GM12872 (cell line): Measurements from ENCODE around the gene TAF15.

Experiments
- CTCF ChIP-seq: IDR thresholded peaks from 3 replicates; pipeline ENCODE4 v1.5.1; 2011; ENCODE audit warnings: low read depth, mild to moderate bottlenecking, low read length, moderate library complexity; ENCODE audit not compliant: insufficient read depth

The TAF15 gene

GRCh38 chr17:35866341-35866950 lies 57.2 kb downstream of the TAF15 start:
- TF ChIP-seq CTCF = no peak

- no peak for TF ChIP-seq CTCF
Observed at GRCh38 chr17:35867574-35867973, 58.3 kb downstream of the TAF15 start.

- TF ChIP-seq CTCF = no peak
Observed at GRCh38 chr17:35868737-35869136, 59.5 kb downstream of the TAF15 start, which contains the start of gene HEATR9. HEATR9 (minus strand) TSS chr17:35868891; CDS start chr17:35868742, 149 bp downstream.

DNA sequence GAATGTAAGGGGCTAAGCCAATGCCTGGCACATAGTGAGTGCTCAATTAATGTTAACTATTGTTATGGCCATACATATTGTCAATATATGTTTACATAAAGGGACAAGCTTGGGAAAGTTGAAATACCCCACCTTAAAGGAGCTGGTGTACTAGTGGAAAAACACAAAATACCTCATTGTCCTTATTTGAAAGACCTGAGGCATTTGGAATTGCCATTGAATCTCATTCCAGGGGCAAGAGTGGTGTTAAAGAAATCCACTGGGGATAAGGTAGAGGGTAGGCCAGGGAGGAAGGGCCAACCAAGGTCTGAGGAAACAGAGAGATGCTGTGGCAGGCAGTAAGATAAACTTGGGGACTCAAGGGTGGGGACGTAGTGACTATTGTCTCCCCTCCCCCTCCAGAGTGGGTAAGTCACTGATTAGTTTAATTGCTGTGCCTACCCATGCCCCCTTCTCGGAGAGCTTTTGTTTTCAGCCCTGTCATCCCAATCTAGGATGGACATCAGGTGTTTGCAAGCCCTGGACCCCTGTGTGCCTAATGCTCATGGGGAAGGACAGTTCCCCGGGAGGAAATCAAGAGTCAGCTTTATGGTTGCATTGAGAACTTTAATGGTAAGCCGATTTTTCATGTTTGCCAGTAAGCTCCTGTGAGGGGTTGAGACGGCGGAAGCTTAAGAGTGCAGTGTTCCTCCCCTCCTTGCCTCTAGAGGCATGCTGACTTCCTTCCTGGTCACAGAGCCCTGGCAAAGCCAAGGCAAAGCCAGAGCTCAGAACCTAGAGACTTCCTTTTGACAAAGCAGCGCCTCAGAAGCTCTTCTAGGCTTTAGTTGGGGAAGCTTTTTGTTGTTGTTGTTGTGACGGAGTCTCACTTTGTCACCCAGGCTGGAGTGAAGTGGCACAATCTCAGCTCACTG lies 61.9 kb downstream of the TAF15 start:
- no peak for TF ChIP-seq CTCF

- TF ChIP-seq CTCF = no peak
Observed at GRCh38 chr17:35872196-35872980, 63.1 kb downstream of the TAF15 start.

GRCh38 chr17:35875072-35875799 lies 66.0 kb downstream of the TAF15 start:
- TF ChIP-seq CTCF = no peak
